GM23338 (cell line): ENCODE measurements around the gene CCL18. TPM values are rescaled to one million over a fixed set of nuclear protein-coding genes. Genes with fewer than 3 reads are reported as not detected.

Experiments
- ATAC-seq: fragments of 200-7000 bp; cut with Tn5 transposase; 3 replicates; pipeline ENCODE4 v1.9.1; 2020
- DNase-seq: peaks from one replicate; pipeline ENCODE4 v3.0.0-alpha.2; 2015; ENCODE audit warnings: low spot score
- H2AFZ ChIP-seq: fragments of 200-600 bp; sonication (generic); 2 replicates; pipeline ENCODE4 v1.8.0; 2016; ENCODE audit warnings: antibody characterized with exemption, mild to moderate bottlenecking, moderate library complexity
- H3F3A ChIP-seq: fragments of 200-600 bp; sonication (generic); replicated peaks from 2 replicates; pipeline ENCODE4 v1.8.0; 2017; ENCODE audit warnings: antibody characterized with exemption, mixed run types, low read depth
- H3K27ac ChIP-seq: fragments of 200-600 bp; sonication (generic); 2 replicates; pipeline ENCODE4 v1.6.1; 2016; ENCODE audit warnings: low read depth
- H3K27me3 ChIP-seq: fragments of 200-600 bp; sonication (generic); 2 replicates; pipeline ENCODE4 v1.8.0; 2016; ENCODE audit warnings: mild to moderate bottlenecking, mixed run types, moderate library complexity; ENCODE audit not compliant: insufficient read depth
- H3K36me3 ChIP-seq: fragments of 200-600 bp; sonication (generic); 2 replicates; pipeline ENCODE4 v1.8.0; 2016; ENCODE audit warnings: mild to moderate bottlenecking; ENCODE audit not compliant: insufficient read depth
- H3K4me1 ChIP-seq: fragments of 200-600 bp; sonication (generic); 2 replicates; pipeline ENCODE4 v1.8.0; 2016; ENCODE audit warnings: mild to moderate bottlenecking, moderate library complexity; ENCODE audit not compliant: insufficient read depth
- H3K4me2 ChIP-seq: fragments of 200-600 bp; sonication (generic); 2 replicates; pipeline ENCODE4 v1.7.1; 2017; ENCODE audit warnings: mixed run types
- H3K4me3 ChIP-seq: fragments of 200-600 bp; sonication (generic); 2 replicates; pipeline ENCODE4 v1.6.1; 2016; ENCODE audit warnings: mixed run types
- H3K79me2 ChIP-seq: fragments of 200-600 bp; sonication (generic); replicated peaks from 2 replicates; pipeline ENCODE4 v1.8.0; 2017; ENCODE audit warnings: mild to moderate bottlenecking; ENCODE audit not compliant: insufficient read depth
- H3K9me2 ChIP-seq: fragments of 200-600 bp; sonication (generic); 2 replicates; pipeline ENCODE4 v1.8.0; 2017; ENCODE audit not compliant: insufficient read depth
- H4K20me1 ChIP-seq: fragments of 200-600 bp; sonication (generic); replicated peaks from 2 replicates; pipeline ENCODE4 v1.8.0; 2017; ENCODE audit warnings: mild to moderate bottlenecking; ENCODE audit not compliant: insufficient read depth
- H3K27ac Mint-ChIP-seq: 2 replicates; pipeline ENCODE4 v1.8.0; 2020; ENCODE audit warnings: inconsistent platforms, mild to moderate bottlenecking, moderate library complexity, mixed read lengths
- H3K27me3 Mint-ChIP-seq: 3 replicates; pipeline ENCODE4 v1.8.0; 2022; ENCODE audit warnings: low read depth, mild to moderate bottlenecking, moderate library complexity, mixed read lengths, inconsistent platforms; ENCODE audit not compliant: insufficient read depth, poor library complexity
- H3K36me3 Mint-ChIP-seq: 3 replicates; pipeline ENCODE4 v1.8.0; 2021; ENCODE audit warnings: low read depth, mild to moderate bottlenecking, inconsistent platforms, moderate library complexity, mixed read lengths
- H3K4me1 Mint-ChIP-seq: 3 replicates; pipeline ENCODE4 v1.8.0; 2020; ENCODE audit warnings: mild to moderate bottlenecking, inconsistent platforms, mixed read lengths
- H3K4me3 Mint-ChIP-seq: 3 replicates; pipeline ENCODE4 v1.8.0; 2021; ENCODE audit warnings: moderate library complexity, mild to moderate bottlenecking, inconsistent platforms, mixed read lengths
- H3K9me3 Mint-ChIP-seq: 3 replicates; pipeline ENCODE4 v1.8.0; 2020; ENCODE audit warnings: moderate library complexity, mild to moderate bottlenecking, inconsistent platforms, mixed read lengths
- CREB1 ChIP-seq: fragments of 250-450 bp; sonication (Bioruptor Pico); IDR thresholded peaks from 2 replicates; pipeline ENCODE4 v1.5.0; 2020; ENCODE audit warnings: low read depth, mild to moderate bottlenecking, moderate library complexity
- EZH2 ChIP-seq: fragments of 200-600 bp; sonication (generic); IDR thresholded peaks from one replicate; pipeline ENCODE4 v1.8.0; 2017; ENCODE audit warnings: antibody characterized with exemption, mild to moderate bottlenecking, low read depth; ENCODE audit not compliant: unreplicated experiment
- EZH2phosphoT487 ChIP-seq: fragments of 200-600 bp; sonication (generic); IDR thresholded peaks from one replicate; pipeline ENCODE4 v1.8.1; 2018; ENCODE audit warnings: antibody characterized with exemption; ENCODE audit not compliant: unreplicated experiment
- JUNB ChIP-seq: IDR thresholded peaks from one replicate; pipeline ENCODE4 v1.6.1; 2016; ENCODE audit warnings: antibody characterized with exemption; ENCODE audit not compliant: unreplicated experiment
- NANOG ChIP-seq: IDR thresholded peaks from 2 replicates; pipeline ENCODE4 v1.6.1; 2016; ENCODE audit warnings: antibody characterized with exemption, borderline replicate concordance
- POLR2AphosphoS5 ChIP-seq: IDR thresholded peaks from 2 replicates; pipeline ENCODE4 v1.6.1; 2016; ENCODE audit warnings: antibody characterized with exemption, low read depth
- STAT1 ChIP-seq: IDR thresholded peaks from one replicate; pipeline ENCODE4 v1.6.1; 2016; ENCODE audit warnings: antibody characterized with exemption; ENCODE audit not compliant: unreplicated experiment
- ZNF114 ChIP-seq: fragments of 250-450 bp; sonication (Bioruptor Pico); IDR thresholded peaks from 2 replicates; pipeline ENCODE4 v1.5.0; 2020; ENCODE audit warnings: mild to moderate bottlenecking, moderate library complexity
- ZNF331 ChIP-seq: fragments of 250-450 bp; sonication (Bioruptor Pico); IDR thresholded peaks from 2 replicates; pipeline ENCODE4 v1.5.0; 2020; ENCODE audit warnings: low read depth, mild to moderate bottlenecking, moderate library complexity
- polyA plus RNA-seq: library from polyadenylated mRNA; unstranded; fragments of >200 nt; fragmentation: Nextera tagmentation; extraction: Ambion mirVana; gene quantifications from 2 replicates; pipeline ENCODE4 v1.2.1, GENCODE V29; 2016
- total RNA-seq: library from RNA; depleted of rRNA; stranded (reverse); fragments of >200 nt; shearing (Covaris generic); gene quantifications from 2 replicates; pipeline ENCODE4 v1.2.3, GENCODE V29; 2014
- TF ChIP-seq, protein P1 (sequence below): IDR thresholded peaks from one replicate; pipeline ENCODE4 v1.6.1; 2018; ENCODE audit warnings: antibody characterized with exemption; ENCODE audit not compliant: unreplicated experiment
- TF ChIP-seq, protein P2 (sequence below), 2 experiments: fragments of 200-600 bp in 1 of 2; sonication (generic) in 1 of 2; conservative IDR thresholded peaks; 2 replicates each; pipeline versions ENCODE4 v1.5.1 to v1.6.1; 2016 to 2017; ENCODE audit warnings: antibody characterized with exemption in 2 of 2, low read depth in 2 of 2, mild to moderate bottlenecking in 2 of 2, moderate library complexity in 1 of 2
- TF ChIP-seq, protein P3 (sequence below): fragments of 250-450 bp; sonication (Bioruptor Pico); IDR thresholded peaks from 2 replicates; pipeline ENCODE4 v1.5.0; 2020; ENCODE audit warnings: mild to moderate bottlenecking, moderate library complexity
- TF ChIP-seq, protein P4 (sequence below): IDR thresholded peaks from 2 replicates; pipeline ENCODE4 v1.6.1; 2016; ENCODE audit warnings: antibody characterized with exemption

The CCL18 gene
- total and polyA plus RNA-seq, 2 experiments from 2014 or later, result not detected

DNA sequence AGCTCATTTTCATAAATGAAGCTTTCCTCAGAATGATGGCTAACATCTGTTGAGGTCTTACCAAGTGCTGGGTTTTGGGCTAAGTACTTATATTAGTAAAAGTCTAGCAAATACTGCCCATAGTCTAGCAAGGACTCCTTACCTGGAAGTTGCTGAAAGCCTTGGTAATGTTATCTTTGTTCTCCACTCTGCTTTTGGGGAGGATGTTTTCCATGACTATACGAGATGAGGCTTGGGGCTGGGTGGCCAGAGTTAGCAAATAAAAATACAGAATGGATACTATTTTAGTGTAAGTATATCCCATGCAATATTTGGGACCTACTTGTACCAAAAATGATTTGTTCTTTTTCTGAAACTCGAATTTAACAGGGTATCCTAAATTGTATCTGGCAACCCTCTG, 7.7 kb downstream of the CCL18 start:
- Histone ChIP-seq H3F3A (no peaks in the 10 kb centered on the region), H3K4me3 (no peak overlapping the region), H3K9me2 (peaks cover 11% of the 10 kb centered on the region), H3K4me1 (no peaks in the 10 kb centered on the region), H3K36me3 (no peaks in the 10 kb centered on the region), H3K27ac (no peak overlapping the region), H3K4me2 (no peak overlapping the region), H3K79me2 (no peaks in the 10 kb centered on the region), H3K27me3 (no peaks in the 10 kb centered on the region), H4K20me1 (no peaks in the 10 kb centered on the region), H2AFZ (no peak overlapping the region)
- H3K9me3 Mint-ChIP-seq, result no peaks in the 10 kb centered on the region
- no peaks in the 10 kb centered on the region for H3K27me3 Mint-ChIP-seq
- no peaks in the 10 kb centered on the region; the same call in 2 of the 3 replicates for H3K36me3 Mint-ChIP-seq
- H3K27ac Mint-ChIP-seq, result no peak overlapping the region
- no peaks in the 10 kb centered on the region; the same call in 2 of the 3 replicates for H3K4me1 Mint-ChIP-seq
- H3K4me3 Mint-ChIP-seq, result no peak overlapping the region
- TF ChIP-seq, protein P1, sequence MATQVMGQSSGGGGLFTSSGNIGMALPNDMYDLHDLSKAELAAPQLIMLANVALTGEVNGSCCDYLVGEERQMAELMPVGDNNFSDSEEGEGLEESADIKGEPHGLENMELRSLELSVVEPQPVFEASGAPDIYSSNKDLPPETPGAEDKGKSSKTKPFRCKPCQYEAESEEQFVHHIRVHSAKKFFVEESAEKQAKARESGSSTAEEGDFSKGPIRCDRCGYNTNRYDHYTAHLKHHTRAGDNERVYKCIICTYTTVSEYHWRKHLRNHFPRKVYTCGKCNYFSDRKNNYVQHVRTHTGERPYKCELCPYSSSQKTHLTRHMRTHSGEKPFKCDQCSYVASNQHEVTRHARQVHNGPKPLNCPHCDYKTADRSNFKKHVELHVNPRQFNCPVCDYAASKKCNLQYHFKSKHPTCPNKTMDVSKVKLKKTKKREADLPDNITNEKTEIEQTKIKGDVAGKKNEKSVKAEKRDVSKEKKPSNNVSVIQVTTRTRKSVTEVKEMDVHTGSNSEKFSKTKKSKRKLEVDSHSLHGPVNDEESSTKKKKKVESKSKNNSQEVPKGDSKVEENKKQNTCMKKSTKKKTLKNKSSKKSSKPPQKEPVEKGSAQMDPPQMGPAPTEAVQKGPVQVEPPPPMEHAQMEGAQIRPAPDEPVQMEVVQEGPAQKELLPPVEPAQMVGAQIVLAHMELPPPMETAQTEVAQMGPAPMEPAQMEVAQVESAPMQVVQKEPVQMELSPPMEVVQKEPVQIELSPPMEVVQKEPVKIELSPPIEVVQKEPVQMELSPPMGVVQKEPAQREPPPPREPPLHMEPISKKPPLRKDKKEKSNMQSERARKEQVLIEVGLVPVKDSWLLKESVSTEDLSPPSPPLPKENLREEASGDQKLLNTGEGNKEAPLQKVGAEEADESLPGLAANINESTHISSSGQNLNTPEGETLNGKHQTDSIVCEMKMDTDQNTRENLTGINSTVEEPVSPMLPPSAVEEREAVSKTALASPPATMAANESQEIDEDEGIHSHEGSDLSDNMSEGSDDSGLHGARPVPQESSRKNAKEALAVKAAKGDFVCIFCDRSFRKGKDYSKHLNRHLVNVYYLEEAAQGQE, result no peak
- TF ChIP-seq EZH2phosphoT487, result no peak
- no peak for TF ChIP-seq POLR2AphosphoS5
- TF ChIP-seq, protein P2, sequence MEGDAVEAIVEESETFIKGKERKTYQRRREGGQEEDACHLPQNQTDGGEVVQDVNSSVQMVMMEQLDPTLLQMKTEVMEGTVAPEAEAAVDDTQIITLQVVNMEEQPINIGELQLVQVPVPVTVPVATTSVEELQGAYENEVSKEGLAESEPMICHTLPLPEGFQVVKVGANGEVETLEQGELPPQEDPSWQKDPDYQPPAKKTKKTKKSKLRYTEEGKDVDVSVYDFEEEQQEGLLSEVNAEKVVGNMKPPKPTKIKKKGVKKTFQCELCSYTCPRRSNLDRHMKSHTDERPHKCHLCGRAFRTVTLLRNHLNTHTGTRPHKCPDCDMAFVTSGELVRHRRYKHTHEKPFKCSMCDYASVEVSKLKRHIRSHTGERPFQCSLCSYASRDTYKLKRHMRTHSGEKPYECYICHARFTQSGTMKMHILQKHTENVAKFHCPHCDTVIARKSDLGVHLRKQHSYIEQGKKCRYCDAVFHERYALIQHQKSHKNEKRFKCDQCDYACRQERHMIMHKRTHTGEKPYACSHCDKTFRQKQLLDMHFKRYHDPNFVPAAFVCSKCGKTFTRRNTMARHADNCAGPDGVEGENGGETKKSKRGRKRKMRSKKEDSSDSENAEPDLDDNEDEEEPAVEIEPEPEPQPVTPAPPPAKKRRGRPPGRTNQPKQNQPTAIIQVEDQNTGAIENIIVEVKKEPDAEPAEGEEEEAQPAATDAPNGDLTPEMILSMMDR (conservative IDR thresholded peaks at IDR 0.05; ENCODE audit: low read depth in 2 of 2), result no peak
- TF ChIP-seq EZH2, result no peak
- no peak for TF ChIP-seq ZNF331 (CRISPR knock-in tag)
- no peak for TF ChIP-seq STAT1
- TF ChIP-seq NANOG, result no peak
- TF ChIP-seq, protein P3, sequence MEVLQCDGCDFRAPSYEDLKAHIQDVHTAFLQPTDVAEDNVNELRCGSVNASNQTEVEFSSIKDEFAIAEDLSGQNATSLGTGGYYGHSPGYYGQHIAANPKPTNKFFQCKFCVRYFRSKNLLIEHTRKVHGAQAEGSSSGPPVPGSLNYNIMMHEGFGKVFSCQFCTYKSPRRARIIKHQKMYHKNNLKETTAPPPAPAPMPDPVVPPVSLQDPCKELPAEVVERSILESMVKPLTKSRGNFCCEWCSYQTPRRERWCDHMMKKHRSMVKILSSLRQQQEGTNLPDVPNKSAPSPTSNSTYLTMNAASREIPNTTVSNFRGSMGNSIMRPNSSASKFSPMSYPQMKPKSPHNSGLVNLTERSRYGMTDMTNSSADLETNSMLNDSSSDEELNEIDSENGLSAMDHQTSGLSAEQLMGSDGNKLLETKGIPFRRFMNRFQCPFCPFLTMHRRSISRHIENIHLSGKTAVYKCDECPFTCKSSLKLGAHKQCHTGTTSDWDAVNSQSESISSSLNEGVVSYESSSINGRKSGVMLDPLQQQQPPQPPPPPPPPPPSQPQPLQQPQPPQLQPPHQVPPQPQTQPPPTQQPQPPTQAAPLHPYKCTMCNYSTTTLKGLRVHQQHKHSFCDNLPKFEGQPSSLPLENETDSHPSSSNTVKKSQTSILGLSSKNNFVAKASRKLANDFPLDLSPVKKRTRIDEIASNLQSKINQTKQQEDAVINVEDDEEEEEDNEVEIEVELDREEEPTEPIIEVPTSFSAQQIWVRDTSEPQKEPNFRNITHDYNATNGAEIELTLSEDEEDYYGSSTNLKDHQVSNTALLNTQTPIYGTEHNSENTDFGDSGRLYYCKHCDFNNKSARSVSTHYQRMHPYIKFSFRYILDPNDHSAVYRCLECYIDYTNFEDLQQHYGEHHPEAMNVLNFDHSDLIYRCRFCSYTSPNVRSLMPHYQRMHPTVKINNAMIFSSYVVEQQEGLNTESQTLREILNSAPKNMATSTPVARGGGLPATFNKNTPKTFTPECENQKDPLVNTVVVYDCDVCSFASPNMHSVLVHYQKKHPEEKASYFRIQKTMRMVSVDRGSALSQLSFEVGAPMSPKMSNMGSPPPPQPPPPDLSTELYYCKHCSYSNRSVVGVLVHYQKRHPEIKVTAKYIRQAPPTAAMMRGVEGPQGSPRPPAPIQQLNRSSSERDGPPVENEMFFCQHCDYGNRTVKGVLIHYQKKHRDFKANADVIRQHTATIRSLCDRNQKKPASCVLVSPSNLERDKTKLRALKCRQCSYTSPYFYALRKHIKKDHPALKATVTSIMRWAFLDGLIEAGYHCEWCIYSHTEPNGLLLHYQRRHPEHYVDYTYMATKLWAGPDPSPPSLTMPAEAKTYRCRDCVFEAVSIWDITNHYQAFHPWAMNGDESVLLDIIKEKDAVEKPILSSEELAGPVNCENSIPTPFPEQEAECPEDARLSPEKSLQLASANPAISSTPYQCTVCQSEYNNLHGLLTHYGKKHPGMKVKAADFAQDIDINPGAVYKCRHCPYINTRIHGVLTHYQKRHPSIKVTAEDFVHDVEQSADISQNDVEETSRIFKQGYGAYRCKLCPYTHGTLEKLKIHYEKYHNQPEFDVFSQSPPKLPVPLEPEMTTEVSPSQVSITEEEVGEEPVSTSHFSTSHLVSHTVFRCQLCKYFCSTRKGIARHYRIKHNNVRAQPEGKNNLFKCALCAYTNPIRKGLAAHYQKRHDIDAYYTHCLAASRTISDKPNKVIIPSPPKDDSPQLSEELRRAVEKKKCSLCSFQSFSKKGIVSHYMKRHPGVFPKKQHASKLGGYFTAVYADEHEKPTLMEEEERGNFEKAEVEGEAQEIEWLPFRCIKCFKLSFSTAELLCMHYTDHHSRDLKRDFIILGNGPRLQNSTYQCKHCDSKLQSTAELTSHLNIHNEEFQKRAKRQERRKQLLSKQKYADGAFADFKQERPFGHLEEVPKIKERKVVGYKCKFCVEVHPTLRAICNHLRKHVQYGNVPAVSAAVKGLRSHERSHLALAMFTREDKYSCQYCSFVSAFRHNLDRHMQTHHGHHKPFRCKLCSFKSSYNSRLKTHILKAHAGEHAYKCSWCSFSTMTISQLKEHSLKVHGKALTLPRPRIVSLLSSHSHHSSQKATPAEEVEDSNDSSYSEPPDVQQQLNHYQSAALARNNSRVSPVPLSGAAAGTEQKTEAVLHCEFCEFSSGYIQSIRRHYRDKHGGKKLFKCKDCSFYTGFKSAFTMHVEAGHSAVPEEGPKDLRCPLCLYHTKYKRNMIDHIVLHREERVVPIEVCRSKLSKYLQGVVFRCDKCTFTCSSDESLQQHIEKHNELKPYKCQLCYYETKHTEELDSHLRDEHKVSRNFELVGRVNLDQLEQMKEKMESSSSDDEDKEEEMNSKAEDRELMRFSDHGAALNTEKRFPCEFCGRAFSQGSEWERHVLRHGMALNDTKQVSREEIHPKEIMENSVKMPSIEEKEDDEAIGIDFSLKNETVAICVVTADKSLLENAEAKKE (CRISPR knock-in tag), result no peak
- no peak for TF ChIP-seq CREB1 (CRISPR knock-in tag)
- TF ChIP-seq, protein P4, sequence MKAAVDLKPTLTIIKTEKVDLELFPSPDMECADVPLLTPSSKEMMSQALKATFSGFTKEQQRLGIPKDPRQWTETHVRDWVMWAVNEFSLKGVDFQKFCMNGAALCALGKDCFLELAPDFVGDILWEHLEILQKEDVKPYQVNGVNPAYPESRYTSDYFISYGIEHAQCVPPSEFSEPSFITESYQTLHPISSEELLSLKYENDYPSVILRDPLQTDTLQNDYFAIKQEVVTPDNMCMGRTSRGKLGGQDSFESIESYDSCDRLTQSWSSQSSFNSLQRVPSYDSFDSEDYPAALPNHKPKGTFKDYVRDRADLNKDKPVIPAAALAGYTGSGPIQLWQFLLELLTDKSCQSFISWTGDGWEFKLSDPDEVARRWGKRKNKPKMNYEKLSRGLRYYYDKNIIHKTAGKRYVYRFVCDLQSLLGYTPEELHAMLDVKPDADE, result no peak
- TF ChIP-seq JUNB, result no peak
- TF ChIP-seq ZNF114, result no peak
- DNase-seq (no peak), ATAC-seq (no peak)
